T47D (cell line): Measurements from ENCODE around the gene KHSRP.

Source experiments
- DNase-seq, 2 experiments: peaks; one replicate each; pipeline versions ENCODE4 v3.0.0 to v3.0.0-alpha.2; 2011 to 2012; ENCODE audit warnings: low read depth in 1 of 2, low spot score in 1 of 2
- JUND ChIP-seq: IDR thresholded peaks from 2 replicates; pipeline ENCODE4 v1.6.1; 2012; ENCODE audit warnings: low read depth
- in situ Hi-C: cut with HindIII; loops from 2 replicates; pipeline ENCODE4 v1.10.0; 2016; ENCODE audit warnings: low sequenced_read_pairs, low pct_unique_long_range_greater_than_20kb

The KHSRP gene

GRCh38 chr19:6392221-6393073 lies 32.2 kb downstream of the KHSRP start:
- in situ Hi-C loops, result no loop called here
- no peak for TF ChIP-seq JUND
- DNase-seq, result no peak

GRCh38 chr19:6387372-6387771 lies 37.2 kb downstream of the KHSRP start:
- in situ Hi-C loops, result no loop called here
- DNase-seq, result no peak
- TF ChIP-seq JUND, result no peak

GRCh38 chr19:6384381-6384780 lies 40.2 kb downstream of the KHSRP start:
- no peak for DNase-seq
- TF ChIP-seq JUND, result no peak
- in situ Hi-C loops, result no loop called here

- no peak for DNase-seq
- in situ Hi-C loops, result no loop called here
- no peak for TF ChIP-seq JUND
Measured at GRCh38 chr19:6383188-6383587, 41.4 kb downstream of the KHSRP start.

GRCh38 chr19:6381030-6381750 lies 43.4 kb downstream of the KHSRP start:
- TF ChIP-seq JUND, result no peak
- in situ Hi-C loops, result no loop called here
- DNase-seq, result no peak

GRCh38 chr19:6379744-6380143 lies 44.9 kb downstream of the KHSRP start:
- no peak for TF ChIP-seq JUND
- DNase-seq, result no peak
- in situ Hi-C loops, result no loop called here

- DNase-seq, result no peak
- in situ Hi-C loops, result no loop called here
- no peak for TF ChIP-seq JUND
Measured at GRCh38 chr19:6378486-6378885, 46.1 kb downstream of the KHSRP start.

- peak in 1 of 2 experiments; percentile 14 for DNase-seq
- in situ Hi-C loops, result no loop called here
- no peak for TF ChIP-seq JUND
Measured at GRCh38 chr19:6378041-6378440, 46.6 kb downstream of the KHSRP start.

GRCh38 chr19:6376512-6377190 lies 48.0 kb downstream of the KHSRP start:
- no peak for DNase-seq
- no peak for TF ChIP-seq JUND
- in situ Hi-C loops, result no loop called here

- in situ Hi-C loops, result no loop called here
- TF ChIP-seq JUND, result no peak
- DNase-seq, result no peak
Measured at GRCh38 chr19:6375411-6376010, 49.1 kb downstream of the KHSRP start, which contains the start of gene PSPN. PSPN (minus strand) TSS chr19:6375933; CDS start chr19:6375849, 84 bp downstream.

GRCh38 chr19:6374711-6375410 lies 49.8 kb downstream of the KHSRP start:
- no peak for TF ChIP-seq JUND
- in situ Hi-C loops, result no loop called here
- no peak for DNase-seq

- no peak for DNase-seq
- no peak for TF ChIP-seq JUND
- in situ Hi-C loops, result no loop called here
Measured at GRCh38 chr19:6374161-6374709, 50.4 kb downstream of the KHSRP start.
